Measurements from ENCODE around the gene ACTG2.
"Not testable (repeated sequence)": the region's sequence is repeated elsewhere in the genome, so short reads cannot be mapped to it uniquely, and the experiment has no call there.

ACTG2 gene

DNA sequence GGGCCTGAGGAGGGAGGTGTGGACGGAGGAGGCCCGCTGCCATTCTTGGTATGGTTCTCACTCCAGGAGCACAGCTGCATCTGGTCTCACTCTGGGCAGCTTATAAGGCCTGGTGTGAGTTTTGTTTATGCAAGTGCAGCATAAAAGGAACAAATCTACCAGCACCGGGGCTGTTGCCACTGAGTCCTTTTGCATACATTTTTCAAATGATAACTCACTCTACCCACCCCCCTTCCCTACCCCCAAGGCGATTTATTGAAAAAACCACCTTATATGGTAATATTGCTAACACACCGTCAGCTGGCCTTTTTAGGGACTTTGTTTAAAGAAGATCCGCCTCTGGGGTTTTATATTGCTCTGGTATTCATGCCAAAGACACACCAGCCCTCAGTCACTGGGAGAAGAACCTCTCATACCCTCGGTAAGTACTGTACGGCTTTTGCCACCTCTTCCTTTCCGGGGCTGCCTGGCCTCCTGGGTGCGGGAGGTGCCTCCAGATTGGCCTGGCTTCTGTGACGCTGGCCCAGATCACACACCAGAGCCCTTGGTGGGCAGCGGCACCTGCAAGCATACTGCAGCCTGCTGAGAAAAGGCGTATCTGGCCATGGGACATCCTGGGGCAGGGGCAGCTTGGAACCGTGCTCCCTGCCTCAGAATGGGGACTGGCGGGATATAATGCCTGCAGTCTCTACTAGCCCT is at the start of gene ACTG2:
ACTG2 (plus strand) TSS at position 378 of the 699 bp plus-strand sequence. CDS start 8,304 bp downstream, outside the sequence.
- no peak for DNase-seq

DNA sequence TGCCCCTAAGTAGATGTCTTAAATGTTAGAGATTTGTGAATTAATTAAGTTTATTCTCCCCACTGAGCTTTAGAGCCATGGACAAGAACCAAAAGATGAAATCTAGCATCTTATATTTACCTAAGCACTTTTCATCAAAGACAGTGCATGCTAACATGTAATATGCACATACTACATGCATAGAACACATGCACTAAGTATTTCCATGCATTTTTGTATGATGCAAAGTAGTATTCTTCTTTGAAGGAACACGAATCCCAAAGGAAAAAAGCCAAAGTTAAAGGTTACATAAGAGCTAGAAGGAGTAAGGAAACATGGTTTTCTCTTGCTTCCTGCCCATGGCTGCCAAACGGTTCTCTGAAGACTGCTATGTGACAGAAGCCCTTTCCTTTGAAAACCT is 48.7 kb upstream of the ACTG2 start:
- DNase-seq: no peak

DNA sequence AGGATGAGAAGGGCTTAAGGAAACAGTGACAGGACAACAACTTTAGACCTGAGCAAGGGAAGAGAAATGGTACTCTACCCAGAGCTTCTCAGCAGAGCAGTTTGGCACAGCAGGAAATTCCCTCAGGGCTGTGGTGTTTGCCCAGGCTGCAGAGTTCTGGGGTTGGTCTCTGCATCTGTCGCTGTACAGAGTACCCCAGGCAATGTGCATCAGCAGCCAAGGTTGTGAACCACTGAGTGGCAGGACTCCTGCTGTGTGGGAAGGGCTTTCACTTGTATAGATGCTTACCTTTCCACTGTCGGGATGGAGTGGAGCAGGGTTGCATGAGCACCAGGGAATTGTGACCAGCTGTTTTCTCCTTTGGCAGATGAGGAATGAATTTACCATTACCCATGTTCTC is 42.8 kb upstream of the ACTG2 start:
- no peak for DNase-seq

DNA sequence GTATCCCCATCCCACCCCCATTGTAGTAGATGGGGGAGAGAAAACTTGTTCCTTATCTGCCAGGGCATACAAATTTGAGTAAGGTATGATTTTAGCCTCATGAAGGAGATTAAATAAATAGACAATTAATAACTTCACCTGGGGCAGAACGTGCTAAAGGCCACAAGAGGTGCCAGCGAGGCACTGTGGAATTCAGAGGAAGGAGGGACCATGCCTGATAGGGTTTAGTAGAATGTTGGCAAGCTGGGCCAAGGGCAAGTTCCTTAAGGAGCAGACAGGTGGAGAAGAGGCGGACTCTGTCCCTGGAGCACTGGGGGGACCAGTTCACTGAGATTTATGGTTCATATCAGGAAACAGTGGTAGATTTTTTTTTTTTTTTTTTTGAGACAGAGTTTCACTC is 41.5 kb upstream of the ACTG2 start:
- DNase-seq: no peak

DNA sequence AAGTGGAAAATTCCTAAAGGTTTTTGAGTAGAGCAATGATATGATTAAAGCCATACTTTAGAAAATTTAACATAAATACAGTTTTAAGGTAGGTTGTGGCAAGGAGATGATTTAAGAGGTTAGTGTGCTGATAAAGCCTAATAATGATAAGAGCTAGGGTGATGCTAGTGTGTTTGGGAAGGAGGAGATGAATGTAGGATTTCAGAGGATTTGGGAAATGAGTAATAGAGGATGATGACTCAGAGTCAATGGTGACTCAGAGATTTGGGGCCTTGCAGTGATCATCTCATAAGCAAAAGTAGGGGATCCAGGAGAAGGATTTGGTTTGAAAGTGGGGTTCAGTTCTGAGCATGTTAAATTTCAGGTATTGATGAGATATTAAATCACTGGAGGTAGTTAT is 40.8 kb upstream of the ACTG2 start:
- DNase-seq: no peak

DNA sequence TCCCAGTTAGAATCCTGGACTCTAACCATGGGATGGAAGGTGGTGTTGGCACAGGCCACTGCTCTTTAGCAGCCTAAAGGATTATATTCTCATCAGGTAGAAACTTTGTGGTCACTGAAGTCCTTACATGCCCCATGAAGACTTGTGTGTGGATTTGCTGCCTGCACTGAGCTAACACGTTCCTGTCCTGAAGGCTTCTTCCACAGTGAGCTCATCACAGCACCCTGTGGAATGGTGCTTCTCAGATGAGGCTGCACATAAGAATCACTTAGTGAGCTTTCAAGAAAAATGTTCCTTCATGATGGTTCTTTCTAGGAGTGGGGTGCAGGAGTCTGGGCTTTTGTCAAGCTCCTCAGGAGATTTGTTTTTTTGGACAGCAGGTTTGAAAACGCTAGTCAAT is 37.3 kb upstream of the ACTG2 start:
- no peak for DNase-seq

DNA sequence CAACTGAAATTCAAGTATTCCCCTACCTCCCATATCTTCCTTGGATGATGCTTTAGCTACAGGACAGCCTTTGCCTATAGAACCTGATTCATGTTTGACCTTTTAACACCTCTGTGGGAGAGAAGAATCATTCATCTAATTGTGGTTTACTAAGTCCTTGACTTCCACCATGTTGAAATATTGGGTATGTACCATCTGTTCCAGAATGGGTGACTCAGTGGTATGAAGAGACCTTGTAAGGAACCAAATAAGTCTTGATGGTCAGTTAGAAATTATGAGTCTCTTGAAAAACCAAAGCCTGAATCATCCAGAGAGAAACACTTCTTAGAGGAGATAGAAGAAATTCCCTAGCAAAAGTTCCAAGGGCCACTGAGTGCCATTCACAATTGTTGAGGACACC is 36.6 kb upstream of the ACTG2 start:
- DNase-seq: no peak

DNA sequence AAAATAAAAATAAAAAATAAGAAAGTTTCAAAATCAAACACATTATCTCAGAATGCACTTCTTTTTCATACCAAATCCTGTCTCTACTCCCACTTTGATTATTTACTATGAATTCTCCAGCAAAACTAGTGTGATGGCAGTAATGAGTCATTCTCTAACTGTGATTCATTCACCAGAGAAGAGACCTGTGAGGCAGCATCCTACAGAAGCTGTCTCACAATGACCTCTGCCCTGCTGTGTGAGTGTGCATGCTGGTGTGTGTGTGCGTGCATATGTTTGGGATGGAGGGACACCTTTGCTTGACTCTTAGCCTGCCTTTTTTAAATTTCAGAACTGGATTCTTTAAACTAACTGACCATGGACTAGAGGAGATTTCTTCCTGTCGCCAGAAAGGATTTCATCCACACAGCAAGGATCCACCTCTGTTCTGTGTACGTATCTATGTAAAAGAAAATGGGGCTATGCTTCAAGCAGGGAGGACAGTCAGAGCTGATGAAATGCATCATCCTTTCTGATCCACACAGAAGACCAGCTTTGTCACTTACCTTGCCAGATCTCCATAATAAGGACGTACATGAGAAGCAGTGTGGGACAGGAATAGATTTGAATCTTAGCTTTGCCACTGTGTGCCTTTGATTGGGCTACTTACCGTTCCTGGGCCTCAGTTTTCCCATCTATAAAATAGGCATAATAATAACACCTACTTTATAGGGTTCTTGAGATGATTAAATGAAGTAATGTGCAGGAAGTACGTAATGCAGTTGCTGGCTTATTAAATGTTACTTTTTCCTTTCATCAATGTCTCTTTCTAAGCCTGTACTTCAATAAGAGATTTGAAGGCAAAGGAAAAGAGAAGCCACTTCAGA is 32.9 kb upstream of the ACTG2 start:
- no peak for DNase-seq

DNA sequence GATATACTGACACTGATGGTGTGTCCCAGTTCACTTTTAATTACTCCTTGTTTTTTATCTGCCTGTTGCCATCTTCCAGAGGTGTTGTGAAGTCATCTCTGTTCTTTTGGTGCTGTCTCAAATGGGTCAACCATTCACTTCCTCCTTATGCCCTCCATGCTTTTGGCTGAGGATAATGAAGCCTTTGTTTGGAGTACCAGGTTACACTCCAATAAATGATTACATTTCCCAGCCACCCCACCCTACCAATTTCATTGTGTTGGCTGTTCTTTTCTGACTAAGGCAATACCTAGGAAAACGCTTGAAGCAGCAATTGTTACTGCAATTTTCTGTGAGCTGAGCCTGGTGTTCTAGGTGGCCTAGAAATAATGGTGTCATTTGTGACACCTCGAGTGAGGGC is 29.8 kb upstream of the ACTG2 start:
- DNase-seq: no peak

DNA sequence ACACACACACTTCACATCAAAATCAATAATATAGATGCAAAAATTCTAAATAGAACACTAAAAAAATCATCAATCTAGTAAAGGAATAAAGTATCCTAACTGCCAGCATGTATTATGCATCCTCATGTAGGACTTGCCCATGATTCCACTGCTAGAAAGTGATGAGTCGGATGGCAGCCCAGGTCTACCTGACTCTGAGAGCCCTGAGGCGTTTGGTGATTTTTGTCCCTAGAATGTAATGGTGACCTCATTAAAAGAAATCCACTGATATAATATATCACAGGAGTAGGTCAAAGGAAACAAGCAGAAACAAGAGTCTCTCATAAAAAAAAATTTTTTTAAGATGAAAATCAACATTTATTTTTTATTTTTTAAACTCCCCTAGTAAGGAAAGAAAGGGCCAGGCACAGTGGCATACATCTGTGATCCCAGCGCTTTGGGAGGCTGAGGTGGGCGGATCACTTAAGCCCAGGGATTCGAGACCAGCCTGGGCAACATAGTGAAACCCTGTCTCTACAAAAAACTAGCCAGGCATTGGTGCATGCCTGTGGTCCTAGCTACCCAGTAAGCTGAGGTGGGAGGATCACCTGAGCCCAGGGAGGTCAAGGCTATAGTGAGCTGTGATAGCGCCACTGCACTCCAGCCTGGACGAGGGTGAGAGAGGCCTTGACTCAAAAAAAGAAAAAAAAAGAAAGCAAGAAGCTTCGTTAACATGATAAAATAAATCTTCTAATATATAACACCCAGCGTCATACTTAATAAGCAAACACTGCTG is 24.4 kb upstream of the ACTG2 start:
- DNase-seq: no peak

DNA sequence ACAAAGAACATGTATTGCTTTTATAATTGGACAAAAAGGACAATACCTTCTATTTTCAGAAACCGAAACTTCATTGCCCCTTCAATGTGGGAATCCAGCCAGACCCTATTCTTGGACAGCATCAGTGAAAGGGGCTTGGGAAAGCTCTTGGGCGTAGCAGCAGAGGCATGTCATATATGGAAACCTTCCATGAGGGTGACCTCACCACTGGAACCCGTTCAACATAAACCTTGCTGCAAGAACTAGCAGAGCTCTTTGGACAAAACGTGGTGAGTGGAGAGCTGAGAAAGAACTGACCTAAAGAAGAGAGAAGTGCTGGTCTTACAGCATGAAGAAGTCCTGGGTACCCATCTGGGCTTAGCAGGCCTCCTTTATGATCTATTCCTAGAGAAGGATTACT is 22.7 kb upstream of the ACTG2 start:
- DNase-seq: no peak

DNA sequence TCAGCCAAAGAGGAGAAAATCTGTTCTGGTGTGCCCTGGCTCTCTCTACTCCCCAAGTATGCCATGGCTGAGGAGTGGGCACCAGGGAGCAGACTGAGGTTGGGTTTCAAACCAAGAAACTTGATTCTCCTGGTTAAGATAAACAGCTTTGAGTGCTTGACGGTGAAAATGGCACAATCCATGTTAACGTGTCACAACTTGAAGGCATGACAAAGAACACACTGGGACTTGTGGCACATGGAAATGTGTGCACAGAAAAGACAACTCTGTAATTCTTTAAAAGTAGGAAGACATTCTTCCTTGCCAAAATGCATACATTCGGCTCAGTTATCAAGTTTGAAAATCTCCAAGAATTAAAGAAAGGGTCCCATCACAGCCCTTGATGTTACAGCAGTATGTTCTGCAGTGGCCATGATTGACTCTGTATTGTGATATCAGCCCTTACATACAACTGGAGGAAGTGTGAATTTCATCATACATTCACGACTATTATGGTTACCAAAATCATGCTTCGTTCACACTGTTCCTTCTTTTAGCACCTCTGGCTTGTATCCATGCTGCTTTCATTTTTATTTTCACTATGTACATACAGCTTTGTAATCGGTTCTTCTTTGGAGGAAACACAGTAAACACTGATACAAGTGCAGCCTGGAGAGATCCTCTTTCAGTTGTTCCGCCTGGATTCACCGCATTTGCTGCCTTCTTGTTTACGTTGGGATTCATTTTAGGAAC is 15.6 kb upstream of the ACTG2 start:
- no peak for DNase-seq

DNA sequence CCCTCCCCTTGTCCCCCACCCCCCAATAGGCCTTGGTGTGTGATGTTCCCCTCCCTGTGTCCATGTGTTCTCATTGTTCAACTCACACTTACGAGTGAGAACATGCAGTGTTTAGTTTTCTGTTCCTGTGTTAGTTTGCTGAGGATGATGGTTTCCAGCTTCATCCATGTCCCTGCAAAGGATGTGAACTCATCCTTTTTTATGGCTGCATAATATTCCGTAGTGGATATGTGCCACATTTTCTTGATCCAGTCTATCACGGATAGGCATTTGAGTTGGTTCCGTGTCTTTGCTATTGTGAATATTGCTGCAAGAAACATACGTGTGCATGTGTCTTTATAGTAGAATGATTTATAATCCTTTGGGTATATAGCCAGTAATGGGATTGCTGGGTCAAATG is 14.8 kb upstream of the ACTG2 start:
- DNase-seq: not testable (repeated sequence)

DNA sequence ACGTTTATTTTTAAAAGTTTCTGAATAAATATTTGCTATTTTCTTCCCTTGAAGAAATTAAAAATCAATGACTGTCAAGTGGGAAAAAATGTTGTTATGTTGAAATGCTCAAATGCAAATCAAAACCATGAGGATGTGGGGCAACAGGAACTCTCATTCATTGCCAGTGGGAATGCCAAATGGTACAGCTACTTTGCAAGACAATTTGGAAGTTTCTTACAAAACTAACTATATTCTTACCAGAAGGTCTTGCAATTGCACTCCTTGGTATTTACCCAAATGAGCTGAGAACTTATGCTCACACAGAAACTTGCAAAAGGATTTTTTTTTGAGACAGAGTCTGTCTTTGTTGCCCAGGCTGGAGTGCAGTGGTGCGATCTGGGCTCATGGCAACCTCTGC is 7.4 kb upstream of the ACTG2 start:
- no peak for DNase-seq

DNA sequence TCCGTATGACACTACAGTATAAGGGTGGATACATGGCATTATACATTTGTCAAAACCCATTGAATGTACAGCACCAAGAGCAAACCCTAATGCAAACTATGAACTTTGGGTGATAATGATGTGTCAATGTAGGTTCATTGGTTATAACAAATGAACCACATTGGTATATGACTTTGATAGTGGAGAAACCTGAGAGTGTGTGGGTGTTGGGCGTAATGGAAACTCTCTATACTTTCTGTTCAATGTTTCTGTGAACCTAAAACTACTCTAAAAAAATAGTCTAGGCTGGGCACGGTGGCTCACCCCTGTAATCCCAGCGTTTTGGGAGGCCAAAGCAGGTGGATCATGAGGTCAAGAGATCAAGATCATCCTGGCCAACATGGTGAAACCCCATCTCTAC is 6.5 kb upstream of the ACTG2 start:
- no peak for DNase-seq

DNA sequence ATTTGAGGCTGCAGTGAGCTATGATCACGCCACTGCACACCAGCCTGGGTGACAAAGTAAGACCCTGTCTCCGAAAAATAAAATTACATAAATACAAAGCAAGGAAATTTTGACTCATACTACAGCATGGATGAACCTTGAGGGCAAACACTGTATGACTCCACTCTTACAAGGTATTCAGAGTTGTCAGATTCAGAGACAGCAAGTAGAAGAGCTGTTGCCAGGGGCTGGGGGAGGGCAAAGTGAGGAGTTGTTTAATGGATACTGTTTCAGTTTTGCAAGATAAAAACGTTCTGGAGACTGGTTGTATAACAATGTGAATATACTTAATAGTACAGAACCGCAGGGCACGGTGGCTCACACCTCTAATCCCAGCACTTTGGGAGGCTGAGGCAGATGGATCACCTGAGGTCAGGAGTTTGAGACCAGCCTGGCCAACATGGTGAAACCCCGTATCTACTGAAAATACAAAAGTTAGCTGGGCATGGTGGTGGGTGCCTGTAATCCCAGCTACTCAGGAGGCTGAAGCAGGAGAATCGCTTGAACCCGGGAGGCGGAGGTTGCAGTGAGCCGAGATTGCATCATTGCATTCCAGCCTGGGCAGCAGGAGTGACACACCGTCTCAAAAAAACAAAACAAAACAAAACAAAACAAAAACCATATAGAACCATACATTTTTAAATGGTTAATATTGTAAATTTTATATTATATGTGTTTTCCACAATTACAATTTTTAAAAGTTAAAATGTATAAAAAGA is 5.0 kb upstream of the ACTG2 start:
- not testable (repeated sequence) for DNase-seq

DNA sequence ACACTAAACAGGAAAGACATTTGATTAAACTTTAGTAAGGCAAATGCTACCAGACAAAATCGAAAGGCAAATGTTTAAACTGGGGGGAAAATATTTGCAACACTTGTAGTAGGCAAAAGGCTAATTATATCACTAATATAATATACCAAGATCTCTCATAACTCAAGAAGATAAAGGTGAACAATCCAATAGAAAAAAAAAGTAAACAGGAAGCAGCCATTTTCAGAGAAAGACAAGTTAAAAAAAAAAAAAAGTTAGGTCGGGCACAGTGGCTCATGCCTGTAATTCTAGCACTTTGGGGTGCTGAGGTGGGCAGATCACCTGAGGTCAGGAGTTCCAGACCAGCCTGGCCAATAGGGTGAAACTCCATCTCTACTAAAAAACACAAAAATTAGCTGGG is 4.4 kb upstream of the ACTG2 start:
- no peak for DNase-seq

DNA sequence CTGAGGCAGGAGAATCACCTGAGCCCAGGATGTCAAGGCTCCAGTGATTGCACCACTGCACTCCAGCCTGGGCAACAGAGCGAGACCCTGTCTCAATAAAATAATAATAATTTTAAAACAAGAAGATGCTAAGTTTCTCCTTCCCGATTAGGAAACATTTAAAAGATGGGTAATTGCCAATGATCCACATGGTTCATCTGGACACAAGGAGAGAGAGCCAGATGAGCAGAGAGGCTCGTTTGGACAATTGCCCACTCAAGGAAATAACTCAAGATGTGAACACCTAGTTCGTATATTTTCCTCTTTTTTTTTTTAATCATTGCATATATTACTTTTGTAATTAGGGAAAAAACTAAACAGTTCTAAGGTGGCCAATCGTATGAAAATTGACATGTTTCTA is 3.6 kb upstream of the ACTG2 start:
- DNase-seq: no peak

DNA sequence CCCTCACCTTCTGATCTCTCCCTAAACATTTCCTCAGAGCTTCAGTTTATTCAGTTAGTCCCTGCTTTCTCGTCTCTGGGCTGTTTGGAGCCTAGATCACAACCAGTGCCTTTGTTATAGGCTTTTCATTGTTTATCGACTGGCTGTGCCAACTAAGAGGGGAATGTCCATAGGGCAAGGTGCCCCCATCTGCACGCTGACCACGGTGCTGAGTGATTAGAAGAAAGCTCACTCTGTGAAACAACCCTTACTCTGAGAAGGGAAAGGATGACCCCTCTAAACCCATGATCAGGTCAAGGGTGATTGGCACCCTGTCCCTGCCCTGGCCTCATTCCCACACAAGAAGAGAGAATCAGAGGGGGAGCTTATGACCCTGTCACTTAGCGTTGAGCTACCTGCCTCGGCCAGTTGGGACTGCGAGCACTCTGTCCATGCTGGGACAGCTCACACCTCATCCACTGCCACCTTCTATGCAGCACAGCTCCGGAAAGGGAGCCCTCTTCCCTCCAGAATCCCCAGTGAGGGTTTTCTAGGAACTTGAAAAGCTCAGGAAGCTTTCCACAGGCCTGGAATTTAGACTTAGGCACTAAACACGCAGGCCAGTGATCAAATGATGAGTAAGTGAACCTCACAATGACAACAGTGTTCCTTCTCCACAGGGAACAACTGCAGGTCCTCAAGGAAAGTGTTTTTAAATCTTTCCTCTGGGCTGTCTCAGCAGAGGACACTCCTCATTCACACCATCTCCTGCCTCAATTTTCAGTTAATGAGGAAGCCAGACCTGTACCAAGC is 2.3 kb upstream of the ACTG2 start:
- no peak for DNase-seq

DNA sequence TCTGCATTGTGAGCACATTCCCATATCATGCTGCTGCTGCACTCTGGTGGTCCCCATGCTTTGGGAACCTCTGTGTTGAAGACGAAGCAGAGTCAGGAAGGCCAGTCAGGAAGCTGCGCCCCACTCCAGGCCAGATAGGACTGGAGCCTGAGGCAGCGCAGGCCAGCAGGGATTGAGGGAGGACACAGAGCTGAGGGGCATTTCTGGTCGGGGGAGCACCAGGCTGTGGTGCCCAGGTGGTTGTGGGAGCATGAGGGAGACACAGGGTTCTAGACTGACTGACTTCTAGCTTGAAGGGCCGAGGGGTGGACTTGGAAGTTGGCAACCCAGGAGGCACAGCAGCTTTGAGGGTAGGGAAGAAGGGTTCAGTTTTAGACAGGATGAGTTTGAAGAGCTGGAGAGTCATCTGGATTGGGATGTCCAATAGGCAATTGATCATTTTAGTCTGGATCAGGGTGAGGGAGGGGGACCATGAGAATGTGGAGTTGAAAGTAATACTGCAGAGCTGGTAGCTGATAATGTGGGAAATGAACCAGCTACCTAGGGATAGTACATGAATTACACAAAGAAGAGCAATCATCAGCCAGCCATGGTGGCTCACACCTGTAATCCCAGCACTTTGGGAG is 1.4 kb upstream of the ACTG2 start:
- DNase-seq: no peak

Measured in NCI-H1105 treated with DMSO at 0.1 percent for 48 hours (cell line).